ENCODE data around the gene SRCAP. TPM values are rescaled to one million over a fixed set of nuclear protein-coding genes. Genes with fewer than 3 reads are reported as not detected.

The SRCAP gene
- total RNA-seq, 1 experiment from 2014 or later = 57.4 TPM

DNA sequence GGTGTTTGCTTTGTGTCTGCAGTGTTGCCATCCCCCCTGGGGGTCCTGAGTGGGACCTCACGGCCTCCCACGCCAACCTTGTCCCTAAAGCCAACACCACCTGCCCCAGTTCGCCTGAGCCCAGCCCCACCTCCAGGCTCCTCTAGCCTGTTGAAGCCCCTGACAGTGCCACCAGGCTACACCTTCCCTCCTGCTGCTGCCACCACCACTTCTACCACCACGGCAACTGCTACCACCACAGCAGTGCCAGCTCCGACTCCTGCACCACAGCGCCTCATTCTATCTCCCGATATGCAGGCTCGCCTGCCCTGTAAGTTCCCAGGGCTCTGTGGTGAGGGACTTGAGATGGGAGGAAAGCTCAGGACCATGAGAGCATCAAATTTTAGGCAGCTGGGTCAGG is 22.2 kb downstream of the SRCAP start:
- TF ChIP-seq, protein P1, sequence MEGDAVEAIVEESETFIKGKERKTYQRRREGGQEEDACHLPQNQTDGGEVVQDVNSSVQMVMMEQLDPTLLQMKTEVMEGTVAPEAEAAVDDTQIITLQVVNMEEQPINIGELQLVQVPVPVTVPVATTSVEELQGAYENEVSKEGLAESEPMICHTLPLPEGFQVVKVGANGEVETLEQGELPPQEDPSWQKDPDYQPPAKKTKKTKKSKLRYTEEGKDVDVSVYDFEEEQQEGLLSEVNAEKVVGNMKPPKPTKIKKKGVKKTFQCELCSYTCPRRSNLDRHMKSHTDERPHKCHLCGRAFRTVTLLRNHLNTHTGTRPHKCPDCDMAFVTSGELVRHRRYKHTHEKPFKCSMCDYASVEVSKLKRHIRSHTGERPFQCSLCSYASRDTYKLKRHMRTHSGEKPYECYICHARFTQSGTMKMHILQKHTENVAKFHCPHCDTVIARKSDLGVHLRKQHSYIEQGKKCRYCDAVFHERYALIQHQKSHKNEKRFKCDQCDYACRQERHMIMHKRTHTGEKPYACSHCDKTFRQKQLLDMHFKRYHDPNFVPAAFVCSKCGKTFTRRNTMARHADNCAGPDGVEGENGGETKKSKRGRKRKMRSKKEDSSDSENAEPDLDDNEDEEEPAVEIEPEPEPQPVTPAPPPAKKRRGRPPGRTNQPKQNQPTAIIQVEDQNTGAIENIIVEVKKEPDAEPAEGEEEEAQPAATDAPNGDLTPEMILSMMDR (IDR thresholded peaks at IDR 0.05; ENCODE audit: insufficient read depth in 1 of 2, low read depth in 1 of 2, low read length in 1 of 2, severe bottlenecking in 1 of 2, unreplicated experiment in 1 of 2) = no peak
- no peak for DNase-seq
- POLR2A ChIA-PET = no interaction called here
- H3K27me3 ChIP-seq (replicated peaks; ENCODE audit: control insufficient read depth, insufficient read depth, low read length) = no peaks in the 10 kb centered on the region
- intact Hi-C loops (cut with micrococcal nuclease; ENCODE audit: unreplicated experiment) = no loop called here
- no peaks in the 10 kb centered on the region for H3K9me3 Mint-ChIP-seq (ENCODE audit: unreplicated experiment)
- no peak overlapping the region for H3K27ac Mint-ChIP-seq (ENCODE audit: unreplicated experiment)
- H3K4me3 Mint-ChIP-seq (ENCODE audit: unreplicated experiment) = no peak overlapping the region
- no peaks in the 10 kb centered on the region for H3K4me1 ChIP-seq
- H3K4me3 ChIP-seq (ENCODE audit: low read depth, low read length) = no peak overlapping the region
- H3K36me3 Mint-ChIP-seq (ENCODE audit: insufficient read depth, unreplicated experiment) = peaks cover 97% of the 10 kb centered on the region
- H3K4me1 Mint-ChIP-seq (ENCODE audit: low read depth, unreplicated experiment) = peaks cover 9% of the 10 kb centered on the region
- CTCF ChIA-PET = no interaction called here
- H3K36me3 ChIP-seq (ENCODE audit: control insufficient read depth, insufficient read depth, low read length) = peaks cover 11% of the 10 kb centered on the region
- H3K9me3 ChIP-seq = no peaks in the 10 kb centered on the region
- no TSS peak for BruUV-seq (replicated peaks)
- no peaks in the 10 kb centered on the region for H3K27me3 Mint-ChIP-seq (ENCODE audit: insufficient read depth, unreplicated experiment)

DNA sequence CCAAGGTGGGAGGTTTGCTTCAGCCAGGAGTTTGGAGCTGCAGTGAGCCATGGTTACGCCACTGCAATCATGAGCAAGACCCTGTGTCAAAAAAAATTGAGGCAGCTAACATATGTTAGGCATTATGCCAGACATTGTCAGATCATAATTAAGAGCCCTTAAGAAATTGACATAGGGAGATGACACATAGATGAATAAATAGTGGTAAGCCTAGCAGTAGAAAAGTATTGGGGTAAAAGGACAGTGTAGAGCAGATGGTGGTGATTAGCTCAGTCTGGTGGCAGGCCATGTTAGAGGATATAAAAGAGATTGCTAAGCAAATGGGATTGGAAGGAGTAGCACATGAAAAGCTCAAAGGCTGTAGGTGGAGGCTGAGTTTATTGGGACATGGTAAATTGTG is 22.6 kb downstream of the SRCAP start:
- Histone ChIP-seq H3K27me3 (replicated peaks; ENCODE audit: control insufficient read depth, insufficient read depth, low read length) (no peaks in the 10 kb centered on the region), H3K9me3 (no peaks in the 10 kb centered on the region), H3K36me3 (ENCODE audit: control insufficient read depth, insufficient read depth, low read length) (peaks cover 11% of the 10 kb centered on the region), H3K4me3 (ENCODE audit: low read depth, low read length) (no peak overlapping the region), H3K4me1 (no peaks in the 10 kb centered on the region)
- Mint-ChIP-seq H3K4me3 (ENCODE audit: unreplicated experiment) (no peak overlapping the region), H3K4me1 (ENCODE audit: low read depth, unreplicated experiment) (peaks cover 6% of the 10 kb centered on the region), H3K27me3 (ENCODE audit: insufficient read depth, unreplicated experiment) (no peaks in the 10 kb centered on the region), H3K36me3 (ENCODE audit: insufficient read depth, unreplicated experiment) (peaks cover 97% of the 10 kb centered on the region), H3K27ac (ENCODE audit: unreplicated experiment) (no peak overlapping the region), H3K9me3 (ENCODE audit: unreplicated experiment) (no peaks in the 10 kb centered on the region)
- ChIA-PET POLR2A (no interaction called here), CTCF (no interaction called here)
- intact Hi-C loops (cut with micrococcal nuclease; ENCODE audit: unreplicated experiment) = no loop called here
- no peak for DNase-seq
- BruUV-seq (replicated peaks) = no TSS peak
- TF ChIP-seq, protein P1 (IDR thresholded peaks at IDR 0.05; ENCODE audit: insufficient read depth in 1 of 2, low read depth in 1 of 2, low read length in 1 of 2, severe bottlenecking in 1 of 2, unreplicated experiment in 1 of 2) = no peak

DNA sequence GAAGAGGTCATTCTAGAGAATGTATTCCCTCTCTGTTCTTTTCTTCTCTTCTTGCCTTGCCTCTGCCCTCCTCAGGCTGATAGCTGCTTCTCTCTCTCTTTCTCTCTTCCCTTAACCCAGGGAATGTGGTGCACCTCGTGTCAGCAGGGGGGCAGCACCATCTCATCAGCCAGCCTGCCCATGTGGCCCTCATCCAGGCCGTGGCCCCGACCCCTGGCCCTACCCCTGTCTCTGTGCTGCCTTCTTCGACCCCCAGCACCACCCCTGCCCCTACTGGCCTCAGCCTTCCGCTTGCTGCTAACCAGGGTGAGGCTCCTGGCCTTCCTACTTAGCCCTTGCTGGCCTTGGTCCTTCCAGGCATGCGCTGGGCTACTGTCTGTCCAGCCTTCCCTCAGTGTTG is 23.5 kb downstream of the SRCAP start:
- Mint-ChIP-seq H3K4me1 (ENCODE audit: low read depth, unreplicated experiment) (peaks cover 6% of the 10 kb centered on the region), H3K36me3 (ENCODE audit: insufficient read depth, unreplicated experiment) (peaks cover 97% of the 10 kb centered on the region), H3K4me3 (ENCODE audit: unreplicated experiment) (no peak overlapping the region), H3K27me3 (ENCODE audit: insufficient read depth, unreplicated experiment) (no peaks in the 10 kb centered on the region), H3K27ac (ENCODE audit: unreplicated experiment) (no peak overlapping the region), H3K9me3 (ENCODE audit: unreplicated experiment) (no peaks in the 10 kb centered on the region)
- no peak for DNase-seq
- H3K36me3 ChIP-seq (ENCODE audit: control insufficient read depth, insufficient read depth, low read length) = peaks cover 11% of the 10 kb centered on the region
- no peaks in the 10 kb centered on the region for H3K4me1 ChIP-seq
- ChIA-PET POLR2A (interaction anchor here (0.5 kb wide), 1 partner anchor 8 kb away, joined by 13 read pairs; no protein-coding TSS in a partner anchor), CTCF (interaction anchor here (1.0 kb wide), 1 partner anchor 18 kb away, joined by 3 read pairs; a partner anchor contains a TSS)
- TF ChIP-seq, protein P1 (IDR thresholded peaks at IDR 0.05; ENCODE audit: insufficient read depth in 1 of 2, low read depth in 1 of 2, low read length in 1 of 2, severe bottlenecking in 1 of 2, unreplicated experiment in 1 of 2) = no peak
- no peaks in the 10 kb centered on the region for H3K9me3 ChIP-seq
- BruUV-seq (replicated peaks) = no TSS peak
- H3K4me3 ChIP-seq (ENCODE audit: low read depth, low read length) = no peak overlapping the region
- intact Hi-C loops (cut with micrococcal nuclease; ENCODE audit: unreplicated experiment) = no loop called here
- H3K27me3 ChIP-seq (replicated peaks; ENCODE audit: control insufficient read depth, insufficient read depth, low read length) = no peaks in the 10 kb centered on the region

All from Caco-2 (cell line).